HG02678 (cell line): Measurements from ENCODE around the gene ZNF148.
"Not testable (repeated sequence)": the region's sequence is repeated elsewhere in the genome, so short reads cannot be mapped to it uniquely, and the experiment has no call there.

Experiments used
- ATAC-seq: cut with Tn5 transposase; IDR thresholded peaks from one replicate; pipeline ENCODE4 v1.9.1; 2021; ENCODE audit warnings: mild to moderate bottlenecking, moderate library complexity; ENCODE audit not compliant: unreplicated experiment

ZNF148 gene

GRCh38 chr3:125375950-125376679 lies 990 bp upstream of the ZNF148 start:
- no peak for ATAC-seq

GRCh38 chr3:125374501-125374995 lies 577 bp downstream of the ZNF148 start:
- peak; percentile 17 for ATAC-seq

GRCh38 chr3:125367403-125368230 lies 7.5 kb downstream of the ZNF148 start:
- no peak for ATAC-seq

- ATAC-seq, result no peak
These were observed 9.0 kb downstream of the ZNF148 start for GRCh38 chr3:125366132-125366531.

- no peak for ATAC-seq
These were observed 15.4 kb downstream of the ZNF148 start for GRCh38 chr3:125359700-125360099.

GRCh38 chr3:125358923-125359322 lies 16.2 kb downstream of the ZNF148 start:
- ATAC-seq, result no peak

GRCh38 chr3:125357837-125358236 lies 17.3 kb downstream of the ZNF148 start:
- no peak for ATAC-seq

- ATAC-seq, result peak; percentile 71
These were observed 18.0 kb downstream of the ZNF148 start for GRCh38 chr3:125357032-125357658.

GRCh38 chr3:125356140-125357026 lies 18.7 kb downstream of the ZNF148 start:
- ATAC-seq, result peak; percentile 3

- ATAC-seq, result no peak
These were observed 21.5 kb downstream of the ZNF148 start for GRCh38 chr3:125353659-125354058.

GRCh38 chr3:125353128-125353527 lies 22.0 kb downstream of the ZNF148 start:
- ATAC-seq, result no peak

- no peak for ATAC-seq
These were observed 23.2 kb downstream of the ZNF148 start for GRCh38 chr3:125351814-125352456.

GRCh38 chr3:125351152-125351551 lies 24.0 kb downstream of the ZNF148 start:
- ATAC-seq, result no peak

GRCh38 chr3:125350597-125350996 lies 24.5 kb downstream of the ZNF148 start:
- ATAC-seq, result no peak

- ATAC-seq, result no peak
These were observed 25.5 kb downstream of the ZNF148 start for GRCh38 chr3:125349556-125350165.

- ATAC-seq, result no peak
These were observed 26.1 kb downstream of the ZNF148 start for GRCh38 chr3:125349055-125349454.

GRCh38 chr3:125343367-125343766 lies 31.8 kb downstream of the ZNF148 start:
- not testable (repeated sequence) for ATAC-seq

- ATAC-seq, result no peak
These were observed 35.0 kb downstream of the ZNF148 start for GRCh38 chr3:125340121-125340520.

- no peak for ATAC-seq
These were observed 37.6 kb downstream of the ZNF148 start for GRCh38 chr3:125337506-125337905.
